ENCODE data around the gene IKBKE.
A peak's percentile ranks its signal among the peaks of the same experiment; 100 is the strongest.

The IKBKE gene

DNA sequence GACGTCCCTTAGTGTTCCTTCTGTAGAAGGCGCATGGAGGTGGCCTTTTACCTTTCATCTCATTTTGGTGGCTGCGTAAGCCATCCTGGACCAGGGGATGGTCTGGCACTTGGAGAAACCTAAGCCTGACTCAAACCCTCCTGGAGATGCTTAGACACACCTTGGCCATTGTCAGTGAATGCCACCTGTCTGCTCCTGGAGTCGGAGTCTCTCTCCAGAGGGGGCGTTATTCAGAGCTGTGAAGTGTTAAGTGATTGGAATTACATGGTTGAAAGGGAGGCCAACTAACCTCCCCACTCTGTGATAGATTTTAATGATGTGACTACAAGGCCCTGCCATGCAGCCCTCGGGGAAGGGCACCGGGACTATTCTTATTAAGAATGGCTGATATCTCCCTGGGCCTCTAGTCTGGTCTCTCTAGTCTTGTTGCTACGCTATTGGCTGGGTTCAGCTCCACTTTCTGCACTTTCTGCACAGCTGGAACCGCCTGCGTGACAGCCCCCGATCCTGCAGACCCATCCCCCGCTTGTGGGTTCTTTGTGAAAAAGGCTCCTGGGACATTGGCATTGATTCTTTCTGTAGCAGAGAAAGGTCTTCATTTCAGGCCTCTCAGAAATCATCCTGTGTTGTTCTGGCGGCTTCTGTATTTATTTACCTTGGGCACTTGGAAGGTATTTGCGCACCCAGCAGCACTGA is 41.2 kb downstream of the IKBKE start:
- DNase-seq (ENCODE audit: extremely low read depth, low read depth), result no peak
- TF ChIP-seq, protein P1, sequence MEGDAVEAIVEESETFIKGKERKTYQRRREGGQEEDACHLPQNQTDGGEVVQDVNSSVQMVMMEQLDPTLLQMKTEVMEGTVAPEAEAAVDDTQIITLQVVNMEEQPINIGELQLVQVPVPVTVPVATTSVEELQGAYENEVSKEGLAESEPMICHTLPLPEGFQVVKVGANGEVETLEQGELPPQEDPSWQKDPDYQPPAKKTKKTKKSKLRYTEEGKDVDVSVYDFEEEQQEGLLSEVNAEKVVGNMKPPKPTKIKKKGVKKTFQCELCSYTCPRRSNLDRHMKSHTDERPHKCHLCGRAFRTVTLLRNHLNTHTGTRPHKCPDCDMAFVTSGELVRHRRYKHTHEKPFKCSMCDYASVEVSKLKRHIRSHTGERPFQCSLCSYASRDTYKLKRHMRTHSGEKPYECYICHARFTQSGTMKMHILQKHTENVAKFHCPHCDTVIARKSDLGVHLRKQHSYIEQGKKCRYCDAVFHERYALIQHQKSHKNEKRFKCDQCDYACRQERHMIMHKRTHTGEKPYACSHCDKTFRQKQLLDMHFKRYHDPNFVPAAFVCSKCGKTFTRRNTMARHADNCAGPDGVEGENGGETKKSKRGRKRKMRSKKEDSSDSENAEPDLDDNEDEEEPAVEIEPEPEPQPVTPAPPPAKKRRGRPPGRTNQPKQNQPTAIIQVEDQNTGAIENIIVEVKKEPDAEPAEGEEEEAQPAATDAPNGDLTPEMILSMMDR (IDR thresholded peaks at IDR 0.05; ENCODE audit: low read depth, low read length), result no peak

DNA sequence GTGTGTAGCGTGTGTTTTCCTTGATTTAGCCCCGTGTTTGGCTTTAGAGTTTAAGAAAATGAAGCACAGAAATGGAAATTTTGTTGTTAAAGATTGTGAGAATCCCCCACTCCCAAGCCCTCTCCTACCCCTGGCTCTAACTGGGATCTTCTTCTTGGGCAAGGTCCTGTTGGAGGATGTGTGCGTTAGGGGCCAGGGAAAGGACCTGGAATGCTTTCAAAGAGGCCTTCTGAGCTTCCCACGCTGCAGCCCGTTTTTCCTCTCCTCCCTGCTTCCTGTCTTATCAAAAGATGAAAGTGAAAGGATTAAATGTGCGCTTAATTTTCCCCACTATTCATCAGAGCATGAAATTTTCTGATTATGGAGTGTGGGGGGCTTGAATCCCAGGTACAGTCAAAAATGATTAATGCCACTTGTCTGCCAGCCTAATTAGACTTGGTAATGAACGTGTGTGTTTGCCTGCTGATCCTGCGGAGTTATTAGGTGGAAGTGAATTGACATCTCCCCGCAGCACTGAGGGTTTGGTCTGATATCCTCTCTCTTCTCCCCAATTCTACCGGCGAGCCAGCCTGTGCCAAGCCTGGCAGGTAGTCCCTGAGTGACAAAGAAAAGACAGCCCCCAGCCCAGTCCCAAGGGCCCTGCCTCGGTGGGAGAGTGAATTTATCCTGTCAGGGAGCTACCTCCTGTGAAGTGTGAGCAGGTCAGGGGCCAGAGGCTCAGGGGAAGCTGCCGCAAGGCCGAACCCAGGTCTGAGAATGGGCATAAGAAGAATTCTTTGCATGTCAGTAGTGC is 42.0 kb downstream of the IKBKE start:
- no peak for DNase-seq (ENCODE audit: extremely low read depth, low read depth)
- TF ChIP-seq, protein P1 (IDR thresholded peaks at IDR 0.05; ENCODE audit: low read depth, low read length), result no peak

DNA sequence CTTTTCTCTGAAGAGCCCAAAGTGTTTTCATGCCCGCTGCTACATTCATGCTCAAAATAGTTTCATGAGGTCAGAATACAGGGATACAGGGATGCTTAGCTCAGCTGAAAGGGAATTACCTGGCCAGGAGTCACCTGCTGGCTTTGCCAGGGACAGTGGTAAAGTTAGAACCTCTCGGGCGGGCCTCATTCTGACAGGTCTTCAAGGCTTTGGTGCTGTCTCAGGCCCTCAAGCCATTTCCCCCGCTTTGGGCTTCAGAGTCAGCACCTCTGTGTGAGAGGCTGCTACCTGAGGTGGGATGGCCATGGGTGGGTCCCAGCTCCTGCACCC is 42.5 kb downstream of the IKBKE start:
- TF ChIP-seq, protein P1 (IDR thresholded peaks at IDR 0.05; ENCODE audit: low read depth, low read length), result no peak
- DNase-seq (ENCODE audit: extremely low read depth, low read depth), result no peak

DNA sequence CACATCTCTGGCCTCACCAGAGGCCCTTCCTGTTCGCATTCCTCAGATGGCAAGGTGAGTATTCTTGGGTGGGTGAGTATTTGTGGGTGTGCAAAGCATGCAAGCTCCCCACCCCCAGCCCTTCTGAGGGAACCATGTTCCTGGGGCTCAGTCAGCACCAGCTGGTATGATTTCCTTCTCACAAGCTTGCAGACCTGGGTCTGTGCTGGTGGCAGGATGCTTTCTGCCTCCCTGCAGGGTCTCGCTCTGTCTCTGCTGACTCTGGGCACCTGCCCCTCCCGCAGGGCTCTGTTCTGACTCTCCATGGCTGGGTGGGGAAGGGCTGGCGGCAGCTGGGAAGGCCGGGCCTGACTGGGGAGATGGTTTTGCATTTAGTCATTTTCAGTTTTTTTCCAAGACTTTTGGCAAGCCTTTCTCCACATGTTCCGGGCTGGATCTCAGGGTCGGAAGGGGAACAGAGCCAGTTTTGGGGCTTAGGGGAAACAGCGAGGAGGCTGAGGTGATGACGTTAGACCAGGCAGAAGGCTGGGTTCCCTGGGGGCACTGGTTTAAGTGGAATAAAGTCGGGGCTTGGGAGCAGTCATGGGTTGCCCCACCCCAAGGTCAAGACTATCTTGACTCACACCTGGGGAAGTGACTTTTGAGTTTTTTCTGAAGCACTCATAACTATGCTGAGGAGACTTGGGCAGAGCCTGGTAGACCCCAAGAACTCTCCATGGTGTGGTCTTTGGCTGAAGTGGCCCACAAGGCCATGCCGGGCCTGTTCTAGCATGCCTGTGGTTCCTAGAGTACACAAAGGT is 43.2 kb downstream of the IKBKE start:
- peak; percentile 67 for DNase-seq (ENCODE audit: extremely low read depth, low read depth)
- TF ChIP-seq, protein P1 (IDR thresholded peaks at IDR 0.05; ENCODE audit: low read depth, low read length), result no peak

DNA sequence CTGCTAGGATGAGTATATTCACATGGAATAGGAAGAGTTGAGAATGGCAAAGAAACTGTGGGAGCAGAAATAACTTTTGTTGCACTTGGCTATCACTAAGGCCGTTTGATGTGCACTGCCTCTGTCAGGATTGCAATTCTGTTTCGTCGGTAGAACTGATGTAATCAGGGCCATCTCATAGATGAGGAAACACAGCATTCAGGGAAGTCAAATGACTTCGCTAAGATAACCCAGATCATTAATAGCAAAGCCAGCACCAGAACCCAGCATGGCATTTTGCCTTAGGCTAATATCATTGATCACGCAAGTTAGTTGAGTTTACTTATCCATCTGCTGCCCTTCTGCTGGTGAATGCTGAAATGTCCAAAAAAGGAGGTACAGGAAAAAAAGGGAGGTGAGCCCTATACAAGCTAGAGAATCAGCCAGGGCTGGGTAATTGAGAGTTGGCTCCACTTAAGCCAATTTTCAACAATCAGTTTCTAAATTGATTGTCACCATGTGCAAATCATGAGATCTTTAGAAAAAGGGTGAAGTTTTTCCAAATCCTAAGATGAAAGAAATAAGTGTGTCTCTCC is 44.6 kb downstream of the IKBKE start:
- no peak for DNase-seq (ENCODE audit: extremely low read depth, low read depth)
- TF ChIP-seq, protein P1 (IDR thresholded peaks at IDR 0.05; ENCODE audit: low read depth, low read length), result no peak

DNA sequence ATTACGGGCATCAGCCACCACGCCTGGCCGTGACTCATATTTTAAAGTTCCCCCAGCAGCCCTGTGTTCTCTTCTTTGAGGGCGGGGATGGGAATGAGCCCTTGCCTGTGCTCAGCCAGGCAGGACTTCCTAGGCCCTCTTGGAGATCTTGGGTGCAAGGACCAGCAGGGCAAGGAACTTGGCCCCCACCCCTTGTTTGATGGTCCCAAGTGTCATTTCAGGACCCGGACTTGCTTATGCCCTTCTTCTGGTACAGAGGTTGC is 46.4 kb downstream of the IKBKE start:
- TF ChIP-seq, protein P1 (IDR thresholded peaks at IDR 0.05; ENCODE audit: low read depth, low read length), result no peak
- no peak for DNase-seq (ENCODE audit: extremely low read depth, low read depth)

Measured in AG09319 (cell line).